K562 (cell line): ENCODE results near the gene NOC4L.

ENCODE experiments used
- MCM3 ChIP-seq: fragments of 450-650 bp; IDR thresholded peaks from 2 replicates; pipeline ENCODE4 v1.6.1; 2016
- TF ChIP-seq, protein P1 (sequence below): fragments of 250-450 bp; sonication (Bioruptor Pico); IDR thresholded peaks from 2 replicates; pipeline ENCODE4 v1.5.0; 2020; ENCODE audit warnings: mild to moderate bottlenecking

DNA sequence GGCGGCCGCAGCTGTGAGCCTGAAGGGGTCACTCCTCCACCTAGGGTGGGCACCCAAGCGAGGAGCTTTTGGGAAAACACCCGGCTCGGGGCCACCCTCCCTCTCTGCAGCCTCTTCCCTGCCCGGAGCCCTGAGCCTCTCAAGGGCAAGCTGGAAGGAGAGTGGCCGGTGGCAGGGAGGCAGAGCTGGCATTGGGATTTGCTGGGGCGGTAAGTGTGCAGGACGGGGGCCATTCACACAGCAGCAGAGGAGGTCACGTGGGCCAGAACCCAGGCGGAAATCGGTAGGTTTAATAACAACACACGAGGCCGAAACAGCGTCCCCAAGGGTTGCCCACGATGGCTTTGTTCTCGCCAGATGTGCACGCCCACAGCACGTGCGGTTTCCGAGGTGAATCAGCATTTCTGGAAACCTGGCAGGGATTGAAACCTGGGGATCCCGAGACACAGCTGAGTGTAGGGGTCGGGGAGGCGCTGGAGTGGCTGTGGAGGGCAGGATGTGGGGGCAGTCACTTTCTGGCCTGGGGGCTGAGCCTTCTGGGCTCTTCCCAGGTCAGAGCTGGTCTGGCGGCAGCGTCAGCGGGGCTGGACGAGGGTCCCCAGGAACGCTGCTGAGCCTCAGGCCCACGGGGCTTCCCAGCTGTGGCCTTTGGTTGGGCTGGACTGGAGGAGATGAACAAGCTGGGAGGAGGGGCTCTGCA, 23.5 kb downstream of the NOC4L start:
- TF ChIP-seq, protein P1, sequence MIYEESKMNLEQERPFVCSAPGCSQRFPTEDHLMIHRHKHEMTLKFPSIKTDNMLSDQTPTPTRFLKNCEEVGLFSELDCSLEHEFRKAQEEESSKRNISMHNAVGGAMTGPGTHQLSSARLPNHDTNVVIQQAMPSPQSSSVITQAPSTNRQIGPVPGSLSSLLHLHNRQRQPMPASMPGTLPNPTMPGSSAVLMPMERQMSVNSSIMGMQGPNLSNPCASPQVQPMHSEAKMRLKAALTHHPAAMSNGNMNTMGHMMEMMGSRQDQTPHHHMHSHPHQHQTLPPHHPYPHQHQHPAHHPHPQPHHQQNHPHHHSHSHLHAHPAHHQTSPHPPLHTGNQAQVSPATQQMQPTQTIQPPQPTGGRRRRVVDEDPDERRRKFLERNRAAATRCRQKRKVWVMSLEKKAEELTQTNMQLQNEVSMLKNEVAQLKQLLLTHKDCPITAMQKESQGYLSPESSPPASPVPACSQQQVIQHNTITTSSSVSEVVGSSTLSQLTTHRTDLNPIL (CRISPR knock-in tag) = no peak
- no peak for TF ChIP-seq MCM3
